ENCODE measurements around the gene PANX1.

- TF ChIP-seq CTCF (conservative IDR thresholded peaks at IDR 0.05; ENCODE audit: low read depth in 2 of 2) (no peak), POLR2AphosphoS5 (IDR thresholded peaks at IDR 0.05; ENCODE audit: low read depth) (no peak), ZNF114 (CRISPR knock-in tag; IDR thresholded peaks at IDR 0.05) (no peak)
Measured at GRCh38 chr11:94144664-94145063, 16.0 kb downstream of the PANX1 start.

Data from GM23338 (cell line).